Smooth muscle cell (in vitro differentiated cells): ENCODE measurements around the gene TNFAIP8L3. TPM values are rescaled to one million over a fixed set of nuclear protein-coding genes. Genes with fewer than 3 reads are reported as not detected.

Experiments
- DNase-seq: peaks from one replicate; lab custom pipeline; 2025; ENCODE audit not compliant: unreplicated experiment; lab: John Stamatoyannopoulos, UW
- H2AFZ ChIP-seq: fragments of 200-600 bp; sonication (generic); 2 replicates; pipeline ENCODE4 v1.6.0; 2016; ENCODE audit warnings: antibody characterized with exemption, low read depth, mild to moderate bottlenecking
- H3F3A ChIP-seq: fragments of 200-600 bp; sonication (generic); 2 replicates; pipeline ENCODE4 v1.6.0; 2017; ENCODE audit warnings: antibody characterized with exemption, low read depth
- H3K27ac ChIP-seq: fragments of 200-600 bp; sonication (generic); 2 replicates; pipeline ENCODE4 v1.5.1; 2016; ENCODE audit warnings: low read depth, mild to moderate bottlenecking
- H3K27me3 ChIP-seq: fragments of 200-600 bp; sonication (generic); 2 replicates; pipeline ENCODE4 v1.6.1; 2016; ENCODE audit warnings: low read depth, mild to moderate bottlenecking
- H3K36me3 ChIP-seq: fragments of 200-600 bp; sonication (generic); 2 replicates; pipeline ENCODE4 v1.5.1; 2016; ENCODE audit warnings: low read depth
- H3K4me1 ChIP-seq: fragments of 200-600 bp; sonication (generic); 2 replicates; pipeline ENCODE4 v1.5.1; 2016; ENCODE audit warnings: low read depth
- H3K4me2 ChIP-seq: fragments of 200-600 bp; sonication (generic); 2 replicates; pipeline ENCODE4 v1.6.0; 2016; ENCODE audit warnings: mild to moderate bottlenecking
- H3K4me3 ChIP-seq: fragments of 200-600 bp; sonication (generic); 2 replicates; pipeline ENCODE4 v1.5.1; 2016; ENCODE audit warnings: mild to moderate bottlenecking
- H3K79me2 ChIP-seq: fragments of 200-600 bp; sonication (generic); 2 replicates; pipeline ENCODE4 v1.6.0; 2016; ENCODE audit warnings: low read depth, mild to moderate bottlenecking
- H3K9ac ChIP-seq: fragments of 200-600 bp; sonication (generic); 2 replicates; pipeline ENCODE4 v1.6.0; 2016; ENCODE audit warnings: low read depth
- H3K9me3 ChIP-seq: fragments of 200-600 bp; sonication (generic); replicated peaks from 2 replicates; pipeline ENCODE4 v1.5.1; 2016; ENCODE audit warnings: low read depth
- H4K20me1 ChIP-seq: fragments of 200-600 bp; sonication (generic); 2 replicates; pipeline ENCODE4 v1.6.0; 2016; ENCODE audit warnings: low read depth
- CTCF ChIP-seq: fragments of 200-600 bp; sonication (generic); IDR thresholded peaks from 2 replicates; pipeline ENCODE4 v1.5.1; 2017; ENCODE audit warnings: borderline replicate concordance, mild to moderate bottlenecking, antibody characterized with exemption; ENCODE audit not compliant: insufficient read depth, poor library complexity, severe bottlenecking
- WGBS: methylation state at CpG from one replicate; pipeline ENCODE4 v1.1.7; 2016; ENCODE audit warnings: low lambda C conversion rate; 5-methylcytosine and 5-hydroxymethylcytosine counted together
- polyA plus RNA-seq: library from polyadenylated mRNA; unstranded; fragments of >200 nt; fragmentation: Nextera tagmentation; extraction: Ambion mirVana; gene quantifications from 2 replicates; pipeline ENCODE4 v1.2.1, GENCODE V29; 2016
- total RNA-seq: library from RNA; depleted of rRNA; stranded (reverse); fragments of >200 nt; gene quantifications from 2 replicates; pipeline ENCODE4 v1.2.3, GENCODE V29; 2014

TNFAIP8L3 gene
- total and polyA plus RNA-seq, 2 experiments from 2014 or later: not detected

GRCh38 chr15:51051776-51052175 is 42.9 kb downstream of the TNFAIP8L3 start:
- Histone ChIP-seq H3K27me3 (no peaks in the 10 kb centered on the region), H3F3A (no peaks in the 10 kb centered on the region), H3K36me3 (no peaks in the 10 kb centered on the region), H3K9me3 (no peaks in the 10 kb centered on the region), H3K9ac (no peak overlapping the region), H3K27ac (no peak overlapping the region), H4K20me1 (no peaks in the 10 kb centered on the region), H3K4me3 (no peak overlapping the region), H3K79me2 (no peaks in the 10 kb centered on the region), H2AFZ (no peak overlapping the region), H3K4me1 (no peaks in the 10 kb centered on the region), H3K4me2 (no peak overlapping the region)
- no peak for TF ChIP-seq CTCF
- 93% methylated on average over 3 of the region's 3 CpGs for WGBS
- no peak for DNase-seq

- H3K9me3 ChIP-seq: no peaks in the 10 kb centered on the region
- H3K9ac ChIP-seq: no peak overlapping the region
- no peaks in the 10 kb centered on the region for H3K4me1 ChIP-seq
- H3K79me2 ChIP-seq: no peaks in the 10 kb centered on the region
- no peaks in the 10 kb centered on the region for H4K20me1 ChIP-seq
- no peak for DNase-seq
- no peak overlapping the region for H3K27ac ChIP-seq
- H3F3A ChIP-seq: no peaks in the 10 kb centered on the region
- no peak overlapping the region for H3K4me2 ChIP-seq
- WGBS: 82% methylated on average over 2 of the region's 2 CpGs
- no peaks in the 10 kb centered on the region for H3K27me3 ChIP-seq
- TF ChIP-seq CTCF: no peak
- no peak overlapping the region for H2AFZ ChIP-seq
- no peaks in the 10 kb centered on the region for H3K36me3 ChIP-seq
- no peak overlapping the region for H3K4me3 ChIP-seq
These were observed 45.6 kb downstream of the TNFAIP8L3 start for GRCh38 chr15:51049081-51049480.

- Histone ChIP-seq H3K9ac (no peak overlapping the region), H3K27me3 (no peaks in the 10 kb centered on the region), H3K4me2 (no peak overlapping the region), H3F3A (no peaks in the 10 kb centered on the region), H3K27ac (no peak overlapping the region), H3K79me2 (no peaks in the 10 kb centered on the region), H2AFZ (no peak overlapping the region), H3K4me3 (no peak overlapping the region), H4K20me1 (no peaks in the 10 kb centered on the region), H3K4me1 (no peaks in the 10 kb centered on the region), H3K9me3 (no peaks in the 10 kb centered on the region), H3K36me3 (no peaks in the 10 kb centered on the region)
- no peak for TF ChIP-seq CTCF
- DNase-seq: no peak
These were observed 46.4 kb downstream of the TNFAIP8L3 start for GRCh38 chr15:51048308-51048707.

- no peaks in the 10 kb centered on the region for H4K20me1 ChIP-seq
- no peak overlapping the region for H2AFZ ChIP-seq
- WGBS: 72% methylated on average over 3 of the region's 3 CpGs
- no peaks in the 10 kb centered on the region for H3F3A ChIP-seq
- no peaks in the 10 kb centered on the region for H3K79me2 ChIP-seq
- H3K4me3 ChIP-seq: no peak overlapping the region
- no peaks in the 10 kb centered on the region for H3K27me3 ChIP-seq
- no peak for TF ChIP-seq CTCF
- no peaks in the 10 kb centered on the region for H3K9me3 ChIP-seq
- H3K4me2 ChIP-seq: no peak overlapping the region
- H3K4me1 ChIP-seq: no peaks in the 10 kb centered on the region
- no peaks in the 10 kb centered on the region for H3K36me3 ChIP-seq
- no peak overlapping the region for H3K9ac ChIP-seq
- no peak overlapping the region for H3K27ac ChIP-seq
- no peak for DNase-seq
These were observed 47.8 kb downstream of the TNFAIP8L3 start for GRCh38 chr15:51046799-51047449.
